Stimulated activated CD8-positive, alpha-beta memory T cell treated with anti-CD3 and anti-CD28 coated beads, Interleukin-12 subunit alpha, Interleukin-12 subunit beta, amount 100 ng/mL, for 1 hour (primary cell): ENCODE measurements around the gene TK1.

Source experiments
- DNase-seq: peaks from one replicate; pipeline ENCODE4 v3.0.0-alpha.2; 2020; ENCODE audit warnings: low read depth

The TK1 gene

GRCh38 chr17:78219396-78220150, 32.7 kb upstream of the TK1 start:
- DNase-seq = no peak

- DNase-seq = no peak
Observed at GRCh38 chr17:78214706-78215061, 27.8 kb upstream of the TK1 start.

DNA sequence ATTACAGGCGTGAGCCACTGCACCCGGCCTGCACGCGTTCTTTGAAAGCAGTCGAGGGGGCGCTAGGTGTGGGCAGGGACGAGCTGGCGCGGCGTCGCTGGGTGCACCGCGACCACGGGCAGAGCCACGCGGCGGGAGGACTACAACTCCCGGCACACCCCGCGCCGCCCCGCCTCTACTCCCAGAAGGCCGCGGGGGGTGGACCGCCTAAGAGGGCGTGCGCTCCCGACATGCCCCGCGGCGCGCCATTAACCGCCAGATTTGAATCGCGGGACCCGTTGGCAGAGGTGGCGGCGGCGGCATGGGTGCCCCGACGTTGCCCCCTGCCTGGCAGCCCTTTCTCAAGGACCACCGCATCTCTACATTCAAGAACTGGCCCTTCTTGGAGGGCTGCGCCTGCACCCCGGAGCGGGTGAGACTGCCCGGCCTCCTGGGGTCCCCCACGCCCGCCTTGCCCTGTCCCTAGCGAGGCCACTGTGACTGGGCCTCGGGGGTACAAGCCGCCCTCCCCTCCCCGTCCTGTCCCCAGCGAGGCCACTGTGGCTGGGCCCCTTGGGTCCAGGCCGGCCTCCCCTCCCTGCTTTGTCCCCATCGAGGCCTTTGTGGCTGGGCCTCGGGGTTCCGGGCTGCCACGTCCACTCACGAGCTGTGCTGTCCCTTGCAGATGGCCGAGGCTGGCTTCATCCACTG, 27.3 kb upstream of the TK1 start, which contains the start of gene BIRC5:
BIRC5 (plus strand) TSS at position 238 of the 690 bp plus-strand sequence; CDS start at position 302, 64 bp downstream.
- DNase-seq = peak; percentile 83

DNA sequence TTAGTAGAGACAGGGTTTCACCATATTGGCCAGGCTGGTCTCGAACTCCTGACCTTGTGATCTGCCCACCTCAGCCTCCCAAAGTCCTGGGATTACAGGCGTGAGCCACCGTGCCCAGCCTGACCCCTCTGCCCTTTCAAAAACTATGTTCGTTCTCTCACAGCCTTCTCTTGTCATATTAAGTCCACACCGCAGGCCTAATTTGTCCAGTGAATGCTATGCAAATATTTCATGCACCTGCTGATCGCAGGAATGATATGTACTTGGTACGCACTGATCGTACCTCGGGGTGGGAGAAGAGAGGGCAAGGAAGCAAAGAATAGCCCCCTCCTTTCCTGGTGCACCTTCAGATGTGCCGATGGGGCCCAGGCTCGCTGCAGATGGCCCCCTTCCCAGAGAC, 24.2 kb upstream of the TK1 start:
- no peak for DNase-seq

GRCh38 chr17:78210111-78210510, 23.3 kb upstream of the TK1 start:
- no peak for DNase-seq

- no peak for DNase-seq
Observed at GRCh38 chr17:78208486-78208885, 21.6 kb upstream of the TK1 start.

DNA sequence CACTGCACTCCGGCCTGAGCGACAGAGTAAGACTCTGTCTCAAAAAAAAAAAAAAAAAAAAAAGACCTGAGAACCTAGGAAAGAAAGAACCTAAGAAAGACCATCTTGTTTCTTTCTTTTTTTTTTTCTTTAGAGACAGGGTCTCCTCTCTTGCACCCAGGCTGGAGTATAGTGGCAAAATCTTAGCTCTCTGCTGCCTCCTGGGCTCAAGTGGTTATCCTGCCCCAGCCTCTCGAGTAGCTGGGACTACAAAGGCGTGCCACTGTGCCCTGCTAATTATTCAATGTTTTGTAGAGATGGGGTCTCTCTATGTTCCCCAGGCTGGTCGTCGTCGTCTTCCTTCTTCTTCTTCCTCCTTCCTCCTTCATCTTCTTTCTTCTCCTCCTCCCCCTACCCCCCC, 19.4 kb upstream of the TK1 start:
- DNase-seq = no peak

- no peak for DNase-seq
Observed at GRCh38 chr17:78205124-78205775, 18.4 kb upstream of the TK1 start.

DNA sequence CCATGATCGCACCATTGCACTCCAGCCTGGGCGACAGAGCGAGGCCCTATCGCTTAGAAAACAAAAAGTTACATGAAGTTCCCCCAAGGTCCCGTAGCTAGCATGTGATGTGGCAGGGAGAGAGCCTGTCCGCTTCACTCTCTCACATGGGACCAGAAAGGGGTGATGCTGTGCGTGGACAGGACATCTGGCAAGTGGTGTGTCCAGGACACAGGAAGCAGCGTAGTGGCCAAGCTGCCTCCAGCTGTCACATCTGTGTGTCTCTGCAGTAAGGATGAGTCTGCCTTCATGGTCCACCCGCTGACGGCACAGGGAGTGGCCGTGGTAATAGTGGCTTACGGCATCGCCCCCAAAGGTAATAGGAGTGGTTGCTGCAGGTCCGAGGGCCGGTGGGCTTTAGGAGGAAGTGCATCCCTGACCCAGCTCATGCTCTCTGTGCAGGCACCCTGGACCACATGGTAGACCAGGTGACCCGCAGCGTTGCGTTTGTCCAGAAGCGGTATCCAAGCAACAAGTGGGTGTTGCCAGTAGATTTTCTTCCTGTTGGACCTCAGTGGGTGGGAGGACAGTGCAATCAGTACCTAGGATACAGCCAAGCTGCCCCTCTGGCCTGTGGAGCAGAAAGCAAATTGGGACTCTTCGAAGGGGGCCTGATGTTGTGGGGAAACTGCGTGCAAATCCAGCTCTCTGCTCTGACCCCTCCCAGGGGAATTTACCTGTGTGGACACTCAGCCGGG, 17.7 kb upstream of the TK1 start:
- no peak for DNase-seq

DNA sequence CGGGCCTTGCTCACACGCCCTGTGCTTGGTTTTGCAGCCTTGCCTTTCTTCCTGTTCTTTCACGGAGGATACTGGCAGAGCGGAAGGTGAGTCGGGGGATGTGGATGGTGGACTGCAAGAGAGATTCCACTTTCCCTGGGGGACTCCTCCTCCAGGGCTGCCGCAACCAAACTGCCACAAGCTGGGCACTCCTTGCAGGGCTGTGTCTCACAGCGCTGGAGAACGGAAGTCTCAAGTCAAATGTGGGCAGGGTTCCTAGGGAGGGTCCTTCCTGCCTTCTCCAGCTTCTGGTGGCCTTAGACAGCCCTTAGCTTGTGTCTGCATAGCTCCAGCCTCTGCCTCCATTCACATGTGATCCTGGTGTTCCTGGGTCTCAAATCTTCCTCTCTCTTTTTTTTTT, 15.8 kb upstream of the TK1 start:
- DNase-seq = no peak

DNA sequence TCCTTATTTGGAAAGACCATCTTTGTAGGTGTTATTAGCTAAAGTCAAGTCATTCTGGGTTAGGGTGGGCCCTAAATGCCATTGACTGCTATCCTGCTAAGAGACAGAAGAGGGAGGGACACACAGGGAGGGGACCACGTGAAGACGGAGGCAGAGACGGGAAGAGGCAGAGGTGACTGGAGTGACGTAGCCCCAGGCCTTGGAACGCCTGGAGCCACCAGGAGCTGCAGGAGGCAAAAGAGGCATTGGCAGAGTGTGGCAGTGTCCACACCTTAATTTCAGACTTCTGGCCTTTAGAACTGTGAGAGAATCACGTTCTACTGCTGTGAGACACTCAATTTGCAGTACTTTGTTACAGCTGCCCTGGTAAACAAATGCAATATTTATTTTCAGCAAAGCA, 13.6 kb upstream of the TK1 start:
- no peak for DNase-seq

DNA sequence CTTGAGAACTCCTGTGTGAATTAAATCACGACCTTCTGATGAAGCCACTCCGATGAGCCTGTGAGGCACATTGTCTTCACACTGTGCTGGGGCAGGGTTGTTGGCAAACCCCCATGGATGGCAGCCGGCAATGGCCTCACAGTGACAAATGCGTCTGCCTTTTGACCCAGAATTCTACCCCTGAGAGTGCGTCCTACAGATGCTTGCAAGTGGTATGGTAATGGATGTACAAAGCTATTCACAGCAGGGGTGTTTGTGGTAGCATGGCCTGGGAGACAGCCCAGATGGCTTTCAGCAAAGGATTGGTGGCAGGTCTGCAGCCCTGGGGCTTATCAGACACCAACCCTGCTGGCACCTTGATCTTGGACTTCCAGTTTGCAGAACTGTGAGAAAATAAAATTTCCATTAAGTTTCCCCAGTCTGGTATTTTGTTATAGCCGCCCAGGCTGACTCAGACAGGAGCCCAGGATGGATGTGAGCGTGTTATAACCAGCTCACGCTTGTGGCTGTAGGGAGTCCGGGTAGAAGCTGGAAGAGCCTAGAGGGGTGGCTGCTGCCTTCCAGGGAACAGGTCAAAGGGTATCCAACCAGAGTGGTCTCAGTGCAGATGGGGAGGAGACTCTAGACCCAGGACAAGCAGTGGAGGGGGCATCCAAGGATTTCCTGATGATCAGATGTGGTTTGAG, 10.4 kb upstream of the TK1 start:
- no peak for DNase-seq

- DNase-seq = no peak
Observed at GRCh38 chr17:78196716-78197115, 9.9 kb upstream of the TK1 start.

DNA sequence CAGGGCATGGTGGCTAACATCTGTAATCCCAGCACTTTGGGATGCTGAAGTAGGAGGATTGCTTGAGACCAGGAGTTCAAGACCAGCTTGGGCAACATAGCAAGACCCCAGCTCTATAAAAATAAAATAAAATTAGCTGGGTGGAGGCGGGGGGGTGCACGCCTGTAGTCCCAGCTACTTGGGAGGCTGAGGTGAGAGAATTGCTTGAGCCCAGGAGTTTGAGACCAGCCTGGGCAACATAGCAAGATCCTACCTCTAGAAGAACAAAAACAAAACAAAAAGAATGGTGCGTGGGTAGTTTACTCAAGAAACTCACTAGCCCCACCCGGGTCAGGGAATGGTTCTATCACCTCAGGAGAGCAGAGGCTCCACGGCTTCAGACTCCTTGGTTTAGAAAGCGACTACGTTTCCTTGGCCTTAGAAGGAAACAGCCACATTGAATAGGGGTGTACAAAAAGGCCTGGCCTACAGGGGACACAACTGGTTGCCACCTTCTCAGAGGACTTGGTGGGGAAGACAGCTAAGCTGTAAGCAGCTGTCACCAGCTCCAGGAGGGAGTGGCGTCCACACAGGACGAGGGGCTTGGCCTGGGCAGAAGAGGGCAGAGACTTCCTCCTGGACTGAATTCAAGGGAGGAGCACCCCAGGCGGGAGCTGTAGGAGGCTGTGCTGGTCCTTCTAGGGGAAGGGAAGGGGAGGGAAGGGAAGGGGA, 716 bp downstream of the TK1 start:
- no peak for DNase-seq

DNA sequence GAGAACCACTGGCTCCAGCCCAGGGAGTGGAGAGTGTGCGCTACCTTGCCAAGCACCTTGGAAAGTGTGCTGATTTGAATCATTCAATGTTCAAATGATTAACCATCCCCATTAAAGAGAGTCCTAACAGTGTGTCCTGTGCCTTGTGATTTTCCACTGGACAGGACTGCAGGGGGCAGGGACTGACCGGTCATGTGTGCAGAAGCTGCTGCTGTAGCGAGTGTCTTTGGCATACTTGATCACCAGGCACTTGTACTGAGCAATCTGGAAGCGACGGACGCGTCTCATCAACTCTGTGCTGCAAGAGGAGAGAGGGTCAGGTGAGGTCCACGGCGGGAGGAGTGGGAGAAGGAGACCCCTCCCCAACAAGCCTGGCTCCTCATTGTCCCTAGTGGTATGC, 2.0 kb downstream of the TK1 start:
- no peak for DNase-seq

GRCh38 chr17:78184351-78184750, 2.5 kb downstream of the TK1 start:
- DNase-seq = no peak

GRCh38 chr17:78183916-78184315, 2.9 kb downstream of the TK1 start:
- no peak for DNase-seq

- DNase-seq = no peak
Observed at GRCh38 chr17:78182504-78182903, 4.3 kb downstream of the TK1 start.

GRCh38 chr17:78180508-78180907, 6.3 kb downstream of the TK1 start:
- DNase-seq = no peak

- no peak for DNase-seq
Observed at GRCh38 chr17:78180083-78180482, 6.8 kb downstream of the TK1 start.

- DNase-seq = no peak
Observed at GRCh38 chr17:78179372-78179771, 7.5 kb downstream of the TK1 start.
